ENCODE measurements around the gene AMMECR1L.
"Not testable (repeated sequence)": the region's sequence is repeated elsewhere in the genome, so short reads cannot be mapped to it uniquely, and the experiment has no call there.

AMMECR1L gene

DNA sequence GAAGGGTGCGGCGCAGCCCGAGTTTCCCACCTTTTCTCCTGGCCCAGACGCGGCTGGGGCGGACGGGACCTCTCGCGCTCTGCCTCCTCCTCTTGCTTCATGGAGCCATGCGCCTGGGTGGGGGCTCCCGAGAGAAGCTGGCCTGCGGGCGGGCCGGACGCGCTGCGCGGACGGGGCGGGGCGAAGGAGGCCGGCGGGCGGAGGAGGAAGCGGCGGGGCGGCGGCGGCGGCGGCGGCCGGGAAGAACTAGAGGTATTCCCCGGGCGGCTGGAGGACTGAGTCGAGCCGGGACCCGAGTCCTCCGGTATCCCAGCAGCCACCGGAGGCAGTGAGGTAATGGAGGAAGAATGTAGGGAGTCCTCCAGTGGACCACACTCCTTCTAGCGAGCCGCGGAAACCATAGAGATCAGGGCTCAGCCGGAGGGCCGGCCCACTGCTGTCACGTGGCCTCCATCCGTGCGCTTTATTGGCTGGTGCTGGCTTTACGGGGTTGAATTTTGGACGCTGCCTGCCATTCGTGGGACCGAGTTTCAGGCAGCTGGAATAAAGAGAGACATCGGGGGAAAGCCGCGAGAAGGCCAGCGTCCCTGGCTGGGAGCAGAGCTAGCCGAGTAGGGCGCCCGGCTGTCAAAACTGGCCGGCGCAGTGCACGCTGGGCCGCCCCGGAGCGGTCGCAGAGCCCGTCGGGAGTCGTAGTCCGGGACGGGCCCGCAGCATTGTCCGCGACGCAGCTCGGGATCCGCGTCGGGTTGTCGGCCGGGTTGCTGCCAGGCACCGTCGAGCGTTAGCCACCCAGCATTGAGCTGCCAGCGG is at the start of gene AMMECR1L:
TSS of gene AMMECR1L (minus strand) at position 177 of the 813 bp plus-strand sequence. CDS start 11,722 bp downstream, outside the sequence.
- DNase-seq: peak; percentile 50

DNA sequence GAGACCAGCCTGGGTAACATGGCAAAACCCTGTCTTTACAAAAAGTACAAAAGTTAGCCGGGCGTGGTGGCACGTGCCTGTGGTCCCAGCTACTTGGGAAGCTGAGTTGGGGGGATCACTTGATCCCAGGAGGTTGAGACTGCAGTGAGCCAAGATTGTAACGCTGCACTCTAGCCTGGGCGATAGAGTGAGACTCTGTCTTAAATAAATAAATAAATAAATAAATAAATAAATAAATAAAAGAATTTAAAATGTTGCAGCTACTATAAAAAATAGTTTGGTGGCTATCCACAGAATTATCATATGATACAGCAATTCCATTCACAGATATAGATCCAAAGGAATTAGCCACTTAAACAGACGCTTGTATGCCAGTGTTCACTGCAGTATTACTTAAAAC is 49.6 kb upstream of the AMMECR1L start:
- DNase-seq: no peak

DNA sequence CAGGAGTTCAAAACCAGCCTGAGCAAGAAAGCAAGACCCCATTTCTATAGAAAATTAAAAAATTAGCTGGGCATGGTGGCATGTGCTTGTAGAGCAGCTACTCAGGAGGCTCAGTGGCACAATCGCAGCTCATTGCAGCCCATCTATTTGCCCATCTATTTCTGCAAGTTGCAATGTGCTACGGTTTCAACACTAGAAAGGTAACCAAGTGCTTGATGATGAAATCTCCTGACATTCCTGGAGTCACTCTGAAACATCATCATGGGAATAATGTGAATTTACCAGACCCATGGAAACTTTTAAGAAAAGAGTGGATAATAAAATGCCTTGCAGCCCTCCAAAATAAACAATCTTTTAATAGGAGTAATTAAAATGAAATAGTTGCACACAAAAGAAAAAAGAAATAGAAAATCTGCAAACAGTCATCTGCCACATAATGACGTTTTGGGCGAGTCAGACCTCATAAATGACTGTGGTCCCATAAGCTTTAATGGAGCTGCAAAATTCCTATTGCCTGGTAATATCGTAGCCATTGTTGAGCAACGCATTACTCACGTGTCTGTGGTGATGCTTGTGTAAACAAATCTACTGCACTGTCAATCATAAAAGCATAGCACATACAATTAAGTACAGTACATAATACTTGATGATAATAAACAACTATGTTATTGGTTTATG is 46.6 kb upstream of the AMMECR1L start:
- DNase-seq: no peak

DNA sequence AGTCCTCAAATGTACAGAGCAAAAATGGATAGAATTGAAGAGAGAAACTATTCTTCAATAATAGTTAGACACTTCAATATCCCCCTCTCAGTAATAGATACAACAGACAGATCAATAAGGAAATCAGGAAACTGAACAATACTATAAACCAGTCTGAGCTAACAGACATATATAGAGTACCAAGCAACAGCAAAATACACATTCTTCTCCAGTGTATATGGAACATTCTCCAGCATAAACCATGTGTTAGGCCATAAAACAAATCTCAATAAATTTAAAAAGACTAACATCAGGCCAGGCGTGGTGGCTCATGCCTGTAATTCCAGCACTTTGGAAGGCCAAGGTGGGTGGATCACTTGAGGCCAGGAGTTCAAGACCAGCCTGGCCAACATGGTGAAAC is 43.7 kb upstream of the AMMECR1L start:
- no peak for DNase-seq

DNA sequence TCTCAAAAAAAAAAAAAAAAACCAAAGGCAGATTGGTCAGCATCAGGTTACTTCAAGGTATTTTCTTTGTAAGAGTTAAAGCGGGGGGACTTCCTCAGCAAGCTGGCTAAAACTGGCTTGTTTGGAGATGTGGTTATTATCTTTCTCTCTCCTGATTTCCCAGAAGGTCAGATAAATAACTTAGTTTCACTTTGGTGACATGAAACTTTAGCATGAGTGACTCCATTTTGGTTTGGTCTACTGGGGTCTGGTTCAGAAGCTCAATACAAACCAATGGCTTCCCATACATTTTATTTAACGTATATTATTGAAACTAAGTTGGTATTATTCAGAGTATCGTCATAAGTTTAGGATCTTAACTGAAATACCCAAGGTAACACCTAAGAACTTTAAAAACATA is 41.6 kb upstream of the AMMECR1L start:
- no peak for DNase-seq

DNA sequence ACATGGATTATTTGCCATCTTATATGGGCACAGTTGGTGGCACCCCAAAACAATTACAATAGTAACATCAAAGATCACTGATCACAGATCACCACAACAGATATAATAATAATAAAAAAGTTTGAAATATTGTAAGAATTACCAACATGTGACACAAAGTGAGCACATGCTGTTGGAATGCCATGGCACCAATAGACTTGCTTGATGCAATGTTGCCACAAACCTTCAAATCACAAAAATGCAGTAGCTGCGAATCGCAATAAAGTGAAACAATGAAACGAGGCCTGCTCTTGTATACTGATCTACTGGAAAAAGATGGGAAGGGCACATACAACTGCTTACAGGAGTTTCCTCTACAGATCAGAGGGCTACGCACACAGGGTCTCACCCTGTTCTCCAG is 32.2 kb upstream of the AMMECR1L start:
- DNase-seq: no peak

DNA sequence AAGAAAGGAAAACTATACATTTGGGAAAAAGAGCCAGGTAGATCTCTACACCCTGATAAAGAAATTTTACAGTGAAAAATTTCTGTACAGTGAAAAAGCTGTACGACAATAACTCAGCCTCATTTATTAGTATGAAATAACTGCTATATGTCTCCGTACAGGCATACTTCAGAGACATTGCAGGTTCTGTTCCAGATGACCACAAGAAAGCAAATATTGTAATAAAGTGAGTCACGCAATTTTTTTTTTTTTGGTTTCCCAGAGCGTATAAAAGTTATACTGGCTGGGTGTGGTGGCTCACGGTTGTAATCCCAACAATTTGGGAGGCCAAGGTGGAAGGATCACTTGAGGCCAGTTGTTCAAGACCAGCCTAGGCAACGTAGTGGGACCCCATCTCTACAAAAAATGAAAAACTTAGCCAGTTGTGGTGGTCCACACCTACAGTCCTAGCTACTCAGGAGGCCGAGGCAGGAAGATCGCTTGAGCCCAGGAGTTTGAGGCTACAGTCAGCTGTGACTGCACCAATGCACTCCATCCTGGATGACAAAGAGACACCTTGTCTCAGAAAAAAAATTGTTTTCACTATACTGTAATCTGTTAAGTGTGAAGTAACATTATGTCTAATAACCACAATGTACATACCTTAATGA is 28.2 kb upstream of the AMMECR1L start:
- no peak for DNase-seq

DNA sequence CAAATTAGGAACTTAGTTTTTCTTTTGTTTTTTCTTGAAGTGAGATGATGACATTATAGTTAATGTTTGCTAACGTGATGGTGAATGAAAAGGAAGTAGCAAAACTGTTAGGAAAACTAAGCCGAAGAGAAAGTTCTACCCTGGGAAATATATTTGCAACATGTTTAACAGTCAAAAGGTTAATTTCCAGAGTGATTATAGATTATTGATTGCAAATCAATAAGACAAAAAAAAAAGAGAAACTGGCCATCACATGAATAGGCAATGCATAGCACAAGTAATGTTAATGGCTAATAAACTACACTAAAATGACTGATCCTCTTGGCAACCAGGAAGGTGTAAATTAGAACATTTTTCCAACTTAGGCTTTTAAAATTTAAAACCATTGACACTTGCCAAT is 26.0 kb upstream of the AMMECR1L start:
- DNase-seq: no peak

DNA sequence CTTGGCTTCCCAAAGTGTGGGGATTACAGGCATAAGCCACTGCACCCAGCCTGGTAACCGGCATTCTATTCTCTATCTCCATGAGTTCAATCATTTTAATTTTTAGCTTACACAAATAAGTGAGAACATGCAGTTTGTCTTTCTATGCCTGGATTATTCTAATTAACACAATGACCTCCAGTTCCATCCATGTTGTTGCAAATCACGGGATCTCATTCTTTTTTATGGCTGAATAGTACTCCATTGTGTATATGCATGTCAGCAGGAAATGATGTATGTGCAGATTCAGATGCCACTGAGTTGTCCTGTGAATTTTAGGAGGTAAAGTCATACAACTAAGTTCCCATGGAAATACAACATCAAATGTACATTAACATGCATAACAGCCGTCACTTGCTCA is 24.7 kb upstream of the AMMECR1L start:
- no peak for DNase-seq

DNA sequence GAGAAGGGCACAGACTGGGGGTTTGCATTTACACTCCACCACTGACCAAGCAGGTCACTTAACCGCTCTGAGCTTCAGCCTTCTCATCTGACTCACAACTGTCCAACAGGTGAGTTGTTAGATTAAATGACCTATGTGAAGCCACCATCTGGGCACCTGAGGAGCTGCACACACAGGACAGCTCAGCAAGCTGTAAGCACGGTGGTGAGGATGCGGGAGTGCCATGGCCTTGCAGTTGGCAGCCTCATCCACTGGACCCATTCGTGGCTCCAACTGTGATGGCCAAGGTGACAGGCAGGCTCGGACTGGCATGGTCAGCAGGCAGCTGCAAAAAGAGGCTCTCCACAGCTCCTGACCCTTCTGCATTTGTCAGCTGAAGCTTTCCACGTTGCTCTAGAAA is 23.3 kb upstream of the AMMECR1L start:
- DNase-seq: no peak

DNA sequence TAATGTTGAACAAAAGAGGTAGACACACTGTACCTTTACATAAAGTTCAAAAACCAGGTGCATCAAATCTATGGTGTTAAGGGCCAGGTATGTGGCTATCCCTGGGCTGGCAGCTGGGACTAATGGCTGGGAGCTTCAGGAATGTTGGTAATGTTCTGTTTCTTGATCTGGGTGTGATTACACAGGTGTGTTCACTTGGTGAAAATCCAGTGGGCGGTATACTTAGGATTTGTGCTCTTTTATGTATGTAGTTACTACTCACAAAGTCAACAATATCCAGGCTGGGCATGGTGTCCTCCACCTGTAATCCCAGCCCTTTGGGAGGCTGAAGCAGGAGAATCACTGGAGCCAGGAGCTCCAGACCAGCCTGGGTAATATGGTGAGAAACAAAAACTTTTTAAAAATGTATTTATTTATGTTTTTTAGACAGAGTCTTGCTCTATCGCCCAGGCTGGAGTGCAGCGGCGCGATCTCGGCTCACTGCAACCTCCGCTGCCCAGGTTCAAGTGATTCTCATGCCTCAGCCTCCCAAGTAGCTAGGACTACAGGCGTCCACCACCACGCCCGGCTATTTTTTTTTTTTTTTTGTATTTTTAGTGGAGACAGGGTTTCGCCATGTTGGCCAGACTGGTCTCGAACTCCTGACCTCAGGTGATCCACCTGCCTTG is 22.1 kb upstream of the AMMECR1L start:
- not testable (repeated sequence) for DNase-seq

DNA sequence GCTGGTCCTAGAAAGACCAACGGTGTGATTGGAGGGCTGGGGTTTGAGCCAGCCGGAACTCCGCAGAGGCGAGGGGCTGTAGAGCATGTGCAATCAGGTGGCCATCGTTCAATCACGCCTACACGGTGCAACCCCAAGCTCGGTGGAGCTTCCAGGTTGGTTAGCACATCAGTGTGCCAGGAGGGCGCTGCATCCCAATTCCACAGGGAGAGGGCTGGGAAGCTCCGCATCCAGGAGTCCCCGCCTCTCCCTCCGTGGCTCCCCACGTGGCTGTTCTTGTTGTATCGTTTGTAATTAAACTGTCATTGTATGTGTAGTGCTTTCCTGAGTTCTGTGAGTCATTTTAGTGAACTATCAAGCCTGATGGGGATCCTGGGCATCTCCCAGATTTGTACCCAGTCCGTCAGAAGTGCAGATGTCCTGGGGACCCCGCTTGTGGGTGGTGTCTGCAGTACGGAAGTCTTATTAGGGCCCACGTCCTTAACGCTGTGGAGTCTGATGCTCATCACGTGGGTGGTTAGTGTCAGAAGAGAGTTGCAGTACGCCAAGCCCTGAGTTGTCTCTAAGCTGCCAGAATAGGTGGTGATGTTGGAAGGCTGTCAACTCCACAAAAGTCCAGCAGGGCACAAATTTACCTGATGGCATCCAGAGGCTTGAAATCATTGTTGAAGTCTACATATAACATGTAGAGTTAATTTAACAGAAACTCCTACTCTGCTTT is 20.6 kb upstream of the AMMECR1L start:
- DNase-seq: no peak

DNA sequence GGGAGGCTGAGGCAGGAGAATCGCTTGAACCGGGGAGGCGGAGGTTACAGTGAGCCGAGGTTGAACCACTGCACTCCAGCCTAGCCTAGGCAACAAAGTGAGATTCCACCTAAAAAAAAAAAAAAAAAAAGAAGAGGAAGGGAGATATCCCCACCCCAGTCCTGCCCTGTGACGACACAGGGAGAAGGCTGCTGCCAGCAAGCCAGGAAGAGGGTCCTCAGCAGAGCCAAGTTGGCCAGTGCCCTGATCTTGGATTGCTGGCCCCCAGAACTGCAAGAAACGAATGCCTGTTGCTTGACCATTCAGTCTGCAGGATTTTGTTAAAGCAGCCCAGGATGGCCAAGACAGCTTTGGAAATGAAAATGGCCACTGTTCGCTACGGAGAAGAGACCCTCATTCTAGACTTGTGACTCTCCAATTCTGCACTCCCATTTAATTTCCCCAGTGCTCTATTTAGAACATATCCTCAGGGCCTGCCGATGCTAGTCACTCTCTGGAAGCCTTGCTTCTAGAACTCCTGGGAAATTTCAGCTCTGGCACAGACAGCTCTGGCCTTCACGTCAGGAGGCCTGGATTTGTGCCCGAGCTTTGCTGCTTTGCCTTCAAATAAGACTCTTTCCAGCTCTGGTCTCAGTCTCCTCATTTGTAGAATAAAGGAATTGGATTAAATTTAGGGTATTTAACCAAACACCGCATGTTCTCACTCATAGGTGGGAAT is 15.7 kb upstream of the AMMECR1L start:
- no peak for DNase-seq

DNA sequence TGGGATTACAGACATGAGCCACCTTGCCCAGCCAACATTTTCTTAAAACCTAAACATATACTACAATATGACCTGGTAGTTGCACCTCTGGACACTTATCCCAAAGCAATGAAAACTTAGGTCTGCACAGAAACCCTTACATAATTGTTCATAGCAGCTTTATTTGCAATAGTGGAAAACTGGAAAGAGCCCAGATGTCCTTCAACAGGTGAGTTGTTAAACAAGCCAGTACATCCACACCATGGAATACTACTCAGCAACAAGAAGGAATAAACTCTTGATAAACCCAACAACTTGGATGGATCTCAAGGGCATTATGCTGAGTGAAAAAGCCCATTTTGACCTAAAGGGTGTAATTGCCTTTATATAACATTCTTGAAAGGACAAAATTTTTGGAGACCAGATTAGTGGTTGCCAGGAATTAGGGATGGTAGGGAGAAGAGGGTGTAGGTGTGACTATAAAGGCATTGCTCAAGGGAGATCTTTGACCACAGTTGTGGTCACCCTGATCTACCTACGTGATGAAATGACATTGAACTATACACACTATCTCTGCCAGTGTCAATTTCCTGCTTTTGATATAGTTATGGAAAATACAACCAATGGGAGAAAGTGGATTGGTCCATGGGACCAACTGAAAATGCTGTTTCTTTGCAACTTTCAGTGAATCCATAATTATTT is 11.9 kb upstream of the AMMECR1L start:
- DNase-seq: no peak

DNA sequence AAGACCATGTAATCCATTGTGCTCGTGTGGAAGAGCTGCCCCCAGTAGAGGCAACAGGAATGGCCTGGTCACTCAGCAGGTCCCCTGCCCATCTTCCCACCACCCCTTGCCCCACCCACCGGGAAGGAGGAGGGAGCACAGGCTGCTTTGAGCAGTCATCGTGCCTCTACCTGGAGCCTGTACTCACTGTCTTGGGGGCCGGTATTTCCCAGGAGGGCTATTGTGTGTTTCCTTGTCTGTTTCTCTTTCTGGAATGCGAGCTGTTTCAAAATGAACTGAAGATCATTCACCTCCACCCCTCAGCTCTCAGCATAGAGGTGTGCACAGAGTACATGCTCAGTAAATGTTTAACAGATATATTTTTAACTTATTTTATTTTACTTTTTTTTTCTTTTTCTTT is 7.7 kb upstream of the AMMECR1L start:
- DNase-seq: no peak

DNA sequence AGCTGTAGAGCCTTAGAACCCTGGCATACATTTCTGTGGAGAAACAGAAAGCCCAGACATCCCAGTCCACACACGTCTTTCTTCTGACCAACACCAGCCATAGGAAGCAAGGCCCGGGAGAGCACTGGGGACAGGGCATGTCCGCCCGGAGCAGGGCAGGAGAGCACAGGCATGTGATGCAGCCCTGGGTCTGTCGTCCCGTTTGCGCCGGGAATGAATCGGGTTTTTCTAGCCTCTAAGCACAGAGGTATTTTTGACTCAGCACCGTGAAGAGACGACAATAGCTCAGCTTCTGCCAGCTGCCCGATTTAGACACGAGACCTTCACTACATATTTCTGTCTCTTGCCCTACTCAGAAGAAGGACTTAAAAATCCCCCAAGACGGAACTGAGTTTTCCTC is 7.3 kb upstream of the AMMECR1L start:
- no peak for DNase-seq

DNA sequence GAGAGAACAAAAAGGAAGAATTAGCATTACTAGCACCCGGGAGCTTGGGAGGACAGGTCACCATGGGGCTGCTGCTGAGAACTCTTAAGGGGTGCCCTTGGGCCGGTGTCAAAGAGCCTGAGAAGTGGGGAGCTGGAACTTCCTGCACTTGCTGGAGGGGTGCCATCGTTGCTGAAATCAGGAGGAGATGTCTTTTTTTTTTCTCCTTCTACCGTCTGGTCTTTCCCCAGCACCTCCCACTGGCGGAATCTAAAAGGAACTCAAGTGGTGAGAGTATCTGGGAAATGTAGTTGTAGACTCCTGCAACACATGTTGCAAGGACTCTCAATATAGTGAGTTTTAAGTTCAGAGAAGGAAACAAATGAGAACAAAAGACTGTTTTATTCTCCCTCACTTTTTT is 6.1 kb upstream of the AMMECR1L start:
- no peak for DNase-seq

DNA sequence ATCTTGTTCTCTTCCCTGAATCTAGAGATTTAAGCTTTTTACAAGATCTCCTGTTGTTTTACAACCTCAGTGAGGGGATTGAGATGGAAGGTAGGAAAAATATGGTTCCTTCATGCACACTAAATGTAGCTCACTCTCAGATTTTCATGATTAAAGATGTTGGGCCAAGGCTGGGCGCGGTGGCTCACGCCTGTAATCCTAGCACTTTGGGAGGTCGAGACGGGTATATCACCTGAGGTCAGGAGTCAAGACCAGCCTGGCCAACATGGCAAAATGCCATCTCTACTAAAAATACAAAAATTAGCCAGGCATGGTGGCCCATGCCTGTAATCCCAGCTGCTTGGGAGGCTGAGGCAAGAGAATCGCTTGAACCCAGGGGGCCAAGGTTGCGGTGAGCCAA is 5.0 kb upstream of the AMMECR1L start:
- DNase-seq: not testable (repeated sequence)

DNA sequence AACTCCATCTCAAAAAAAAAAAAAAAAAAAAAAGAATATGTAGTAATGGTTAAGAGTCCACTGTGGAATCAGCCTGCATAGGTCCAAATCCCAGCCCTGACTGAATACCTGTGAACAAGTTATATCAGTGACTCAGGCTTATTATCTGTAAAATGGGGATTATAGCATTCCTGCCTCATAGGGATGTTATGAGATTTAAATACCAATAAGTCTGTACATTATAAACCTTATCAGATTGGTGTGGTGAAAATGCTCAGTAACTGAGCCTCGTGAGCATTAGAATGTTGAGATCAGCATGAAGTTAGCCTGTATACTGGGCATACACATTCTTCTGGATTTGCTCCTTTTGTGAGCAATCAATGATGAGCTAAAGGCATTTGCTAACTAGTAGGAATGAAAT is 3.0 kb upstream of the AMMECR1L start:
- no peak for DNase-seq

DNA sequence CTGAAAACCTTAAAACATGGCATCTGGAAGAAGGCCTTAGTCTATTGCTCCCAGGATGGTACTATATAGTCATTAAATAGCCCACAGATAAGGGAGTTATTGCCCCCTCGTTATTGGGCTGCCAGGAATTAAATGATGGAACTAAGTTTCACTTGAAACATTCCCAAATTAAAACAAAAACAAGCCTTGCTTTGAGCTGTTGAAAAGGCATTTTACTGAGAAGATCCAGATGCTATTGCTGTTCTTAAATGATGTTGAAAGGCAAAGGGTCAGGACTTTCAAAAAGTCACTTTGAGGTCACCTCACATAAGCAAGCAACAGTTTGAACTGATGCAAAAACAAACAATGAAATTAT is 2.0 kb upstream of the AMMECR1L start:
- DNase-seq: no peak

DNA sequence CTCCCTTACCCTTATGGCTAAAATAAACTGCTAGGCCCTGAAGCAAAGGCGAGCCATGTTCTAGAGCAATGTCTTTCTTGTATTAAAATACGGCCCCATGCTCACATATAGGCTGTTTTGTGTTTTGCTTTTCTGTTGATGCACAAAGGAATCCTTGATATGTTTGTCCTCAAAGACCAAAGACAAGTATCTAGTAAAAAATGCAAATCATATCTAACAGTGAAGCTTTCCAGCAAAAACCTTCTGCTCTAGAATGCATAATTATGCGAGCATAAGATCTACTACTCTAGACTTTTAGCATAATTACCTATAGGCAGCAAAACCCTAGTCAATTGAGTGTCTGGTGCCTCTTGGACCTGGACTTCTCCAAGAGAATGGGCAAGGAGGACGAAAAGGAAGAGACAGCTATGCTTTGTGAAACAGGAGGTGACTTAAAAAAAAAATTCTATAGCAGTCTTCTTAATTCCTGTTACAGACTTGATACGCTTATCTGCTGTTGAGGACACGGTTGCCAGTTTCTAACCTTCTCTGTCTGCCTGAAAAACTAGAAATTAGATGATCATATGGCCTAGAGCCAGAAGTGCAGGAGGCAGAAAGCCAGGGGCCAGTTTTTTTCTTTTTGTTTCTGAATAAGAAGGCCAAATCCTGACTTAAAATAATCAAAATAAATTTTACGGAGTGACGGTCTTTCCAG is 1.5 kb upstream of the AMMECR1L start:
- no peak for DNase-seq

Measured in NCI-H345 (cell line).